Subcutaneous adipose tissue (tissue), 4 donors: ENCODE data around the gene POMGNT1. TPM values are rescaled to one million over a fixed set of nuclear protein-coding genes. Genes with fewer than 3 reads are reported as not detected.

Source experiments
- total RNA-seq, 4 donors: library from RNA; depleted of rRNA; stranded (reverse); fragments of >200 nt; gene quantifications; one replicate each; pipeline ENCODE4 v1.1.0, GENCODE V29; 2016
- TF ChIP-seq, protein P1 (sequence below): fragments of 450-650 bp; IDR thresholded peaks from one replicate; pipeline ENCODE4 v1.5.1; 2016; ENCODE audit warnings: low read depth, mild to moderate bottlenecking, control low read depth, antibody characterized with exemption, moderate library complexity

POMGNT1 gene
- total RNA-seq, 4 donors from 2014 or later: 20.4 to 37.2 (median 35.9) TPM

DNA sequence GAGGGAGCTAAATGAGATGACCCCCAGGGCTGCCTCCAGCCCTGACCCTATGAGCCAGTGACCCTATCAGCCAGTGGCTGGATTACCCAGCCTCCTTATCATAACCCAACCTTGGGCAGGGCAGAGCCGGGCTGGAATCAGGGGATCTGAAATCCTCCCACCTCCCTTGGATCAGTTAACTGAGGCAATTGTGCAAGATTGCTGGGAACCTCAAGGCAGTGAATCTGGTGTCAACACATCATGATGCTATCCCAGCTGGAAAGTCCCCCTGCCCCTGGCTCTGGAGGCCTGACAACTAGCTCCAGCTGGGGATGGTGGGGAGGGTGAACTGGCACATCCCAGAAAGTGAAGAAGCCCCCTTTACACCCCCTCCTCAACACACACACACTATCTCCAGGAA lies 29.8 kb downstream of the POMGNT1 start:
- TF ChIP-seq, protein P1, sequence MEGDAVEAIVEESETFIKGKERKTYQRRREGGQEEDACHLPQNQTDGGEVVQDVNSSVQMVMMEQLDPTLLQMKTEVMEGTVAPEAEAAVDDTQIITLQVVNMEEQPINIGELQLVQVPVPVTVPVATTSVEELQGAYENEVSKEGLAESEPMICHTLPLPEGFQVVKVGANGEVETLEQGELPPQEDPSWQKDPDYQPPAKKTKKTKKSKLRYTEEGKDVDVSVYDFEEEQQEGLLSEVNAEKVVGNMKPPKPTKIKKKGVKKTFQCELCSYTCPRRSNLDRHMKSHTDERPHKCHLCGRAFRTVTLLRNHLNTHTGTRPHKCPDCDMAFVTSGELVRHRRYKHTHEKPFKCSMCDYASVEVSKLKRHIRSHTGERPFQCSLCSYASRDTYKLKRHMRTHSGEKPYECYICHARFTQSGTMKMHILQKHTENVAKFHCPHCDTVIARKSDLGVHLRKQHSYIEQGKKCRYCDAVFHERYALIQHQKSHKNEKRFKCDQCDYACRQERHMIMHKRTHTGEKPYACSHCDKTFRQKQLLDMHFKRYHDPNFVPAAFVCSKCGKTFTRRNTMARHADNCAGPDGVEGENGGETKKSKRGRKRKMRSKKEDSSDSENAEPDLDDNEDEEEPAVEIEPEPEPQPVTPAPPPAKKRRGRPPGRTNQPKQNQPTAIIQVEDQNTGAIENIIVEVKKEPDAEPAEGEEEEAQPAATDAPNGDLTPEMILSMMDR: no peak

DNA sequence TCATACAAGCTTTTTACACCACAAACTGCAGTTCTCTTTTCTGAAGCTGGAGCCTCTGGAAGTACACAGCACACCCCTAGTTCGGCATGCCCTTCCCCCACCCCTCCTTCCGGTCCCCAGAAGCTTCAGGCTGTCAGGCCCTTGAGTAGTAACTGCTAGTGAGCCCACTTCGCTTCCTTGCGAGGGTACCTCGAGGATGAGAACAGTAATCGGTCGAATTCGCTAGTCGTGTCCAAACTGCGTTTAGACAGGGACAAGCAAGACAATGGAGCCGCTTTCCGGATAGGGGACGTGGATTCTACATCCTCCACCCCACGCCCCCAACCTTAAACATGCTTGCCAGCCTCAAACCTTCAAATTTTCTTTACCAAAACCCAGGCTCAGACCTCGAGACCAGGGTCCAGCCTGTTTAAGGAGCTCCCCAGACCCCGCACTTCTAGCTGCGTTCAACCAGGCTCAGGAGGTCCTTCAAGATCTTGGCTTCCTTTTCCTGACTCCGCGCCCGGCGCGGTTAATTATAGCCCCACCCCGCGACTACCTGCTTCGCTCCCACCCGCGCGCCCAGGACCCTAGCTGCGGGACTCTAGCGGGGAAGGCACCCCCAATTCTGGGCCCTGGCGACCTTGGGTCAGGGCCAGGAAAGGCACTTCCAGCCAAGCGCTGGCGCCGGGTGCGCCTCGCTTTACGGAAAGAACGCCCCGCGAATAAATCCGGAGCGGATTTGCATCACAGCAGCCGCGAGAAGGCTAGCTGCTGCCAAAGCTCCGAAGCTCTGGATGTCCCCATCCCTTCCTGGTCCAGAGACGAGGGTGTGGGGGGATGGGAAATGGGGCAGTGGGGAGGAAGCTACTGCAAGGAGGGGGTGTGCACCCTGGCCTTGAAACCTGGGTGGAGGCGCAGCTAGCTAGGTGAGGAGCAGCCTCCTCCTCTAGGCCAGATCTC lies 31.4 kb downstream of the POMGNT1 start:
- TF ChIP-seq, protein P1: no peak

DNA sequence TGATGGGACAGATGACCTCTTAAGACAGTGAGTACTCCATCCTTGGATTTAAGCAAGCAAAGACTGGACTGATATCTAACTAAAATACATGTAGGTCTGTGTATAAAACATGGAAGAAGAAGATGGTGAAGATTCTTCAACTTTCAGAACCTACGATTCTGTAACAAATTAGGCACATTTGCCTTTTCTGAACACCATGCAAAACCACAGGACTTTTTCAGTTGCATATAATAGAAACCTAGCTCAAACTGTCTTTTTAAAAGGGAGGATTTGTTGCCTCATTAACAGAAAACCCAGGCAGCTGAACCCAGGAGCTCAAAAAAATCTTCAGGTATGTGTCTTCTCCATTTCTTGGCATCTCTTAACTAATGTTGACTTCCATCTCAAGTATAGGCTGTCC lies 38.0 kb downstream of the POMGNT1 start:
- TF ChIP-seq, protein P1: no peak

GRCh38 chr1:46159516-46159915 lies 38.7 kb downstream of the POMGNT1 start:
- TF ChIP-seq, protein P1: no peak

GRCh38 chr1:46158312-46159281 lies 39.6 kb downstream of the POMGNT1 start:
- TF ChIP-seq, protein P1: no peak

DNA sequence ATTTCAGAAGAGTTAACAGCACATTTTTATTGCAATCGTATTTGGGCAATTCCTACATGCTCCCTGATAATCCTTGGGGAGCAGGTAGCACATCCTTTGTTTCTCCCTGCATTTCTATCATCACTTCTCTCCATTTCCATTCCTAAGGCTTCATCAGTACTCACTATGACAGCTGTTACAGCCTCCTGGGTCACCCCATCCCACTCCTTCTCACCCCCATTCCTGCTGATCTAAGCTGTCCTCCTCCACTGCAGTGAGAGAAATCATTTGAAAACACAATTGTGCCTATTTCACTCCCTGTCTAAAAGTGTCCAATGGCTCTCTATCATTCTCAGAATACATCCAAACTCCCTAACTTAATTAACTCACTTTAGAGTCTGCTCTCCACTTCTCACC lies 40.3 kb downstream of the POMGNT1 start:
- TF ChIP-seq, protein P1: no peak

DNA sequence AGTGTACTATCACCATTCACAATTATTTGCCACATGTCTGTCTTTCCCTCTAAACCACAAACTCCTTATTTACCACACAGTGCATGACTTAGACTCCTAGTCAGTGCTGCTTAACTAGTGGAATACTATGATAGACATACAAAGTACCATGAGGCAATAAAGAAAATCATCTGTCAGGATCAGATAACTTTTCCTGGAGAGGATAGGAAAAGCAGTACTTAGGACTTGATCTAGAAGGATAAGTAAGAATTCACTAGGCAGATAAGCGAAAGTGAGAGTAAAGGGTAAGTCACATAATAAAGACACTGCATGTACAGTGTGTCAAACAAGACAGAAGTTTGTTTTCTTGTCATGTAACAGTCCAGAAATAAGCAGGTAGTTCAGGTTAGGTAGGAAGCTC lies 44.5 kb downstream of the POMGNT1 start:
- TF ChIP-seq, protein P1: no peak
